ENCODE results near the gene PPP2R2D.

The PPP2R2D gene

GRCh38 chr10:131998845-131999681, 98.3 kb downstream of the PPP2R2D start:
- no peak for DNase-seq (ENCODE audit: low spot score)

GRCh38 chr10:132001238-132001972, 100.6 kb downstream of the PPP2R2D start:
- no peak for DNase-seq (ENCODE audit: low spot score)

- DNase-seq (ENCODE audit: low spot score) = no peak
Observed at GRCh38 chr10:132002004-132002403, 101.2 kb downstream of the PPP2R2D start.

DNA sequence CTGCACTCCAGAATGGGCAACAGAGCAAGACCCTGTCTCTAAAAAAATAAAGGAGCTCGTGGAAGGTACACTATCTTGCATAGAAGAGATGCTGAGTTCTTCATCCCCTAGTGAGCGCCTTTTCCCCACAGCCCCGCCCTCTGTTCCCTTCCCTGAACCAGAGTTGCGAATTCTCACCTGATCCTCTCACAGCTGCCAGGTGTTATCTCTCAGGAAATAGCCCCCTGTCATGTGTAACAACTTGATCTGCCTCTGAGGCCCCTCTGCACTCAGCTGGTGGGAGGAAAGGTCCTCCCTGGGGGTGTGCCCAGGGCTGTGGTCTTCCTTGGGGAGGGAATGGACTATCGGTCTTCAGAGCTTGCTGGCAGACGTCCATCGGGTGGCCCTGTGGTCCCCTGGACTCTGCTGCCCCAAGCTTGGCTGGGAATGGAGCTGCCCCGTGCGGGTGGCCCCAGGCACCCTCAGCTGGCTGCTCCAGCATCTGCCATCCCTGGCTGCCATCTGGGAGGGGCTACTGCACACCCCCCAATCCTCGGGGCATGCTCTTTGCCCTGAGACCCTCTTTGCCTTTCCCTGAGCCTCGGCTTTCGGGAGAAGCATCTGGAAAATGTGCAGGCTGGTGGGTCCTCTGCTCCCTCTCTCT, 102.6 kb downstream of the PPP2R2D start:
- DNase-seq (ENCODE audit: low spot score) = no peak

GRCh38 chr10:132004052-132004451, 103.2 kb downstream of the PPP2R2D start:
- DNase-seq (ENCODE audit: low spot score) = no peak

DNA sequence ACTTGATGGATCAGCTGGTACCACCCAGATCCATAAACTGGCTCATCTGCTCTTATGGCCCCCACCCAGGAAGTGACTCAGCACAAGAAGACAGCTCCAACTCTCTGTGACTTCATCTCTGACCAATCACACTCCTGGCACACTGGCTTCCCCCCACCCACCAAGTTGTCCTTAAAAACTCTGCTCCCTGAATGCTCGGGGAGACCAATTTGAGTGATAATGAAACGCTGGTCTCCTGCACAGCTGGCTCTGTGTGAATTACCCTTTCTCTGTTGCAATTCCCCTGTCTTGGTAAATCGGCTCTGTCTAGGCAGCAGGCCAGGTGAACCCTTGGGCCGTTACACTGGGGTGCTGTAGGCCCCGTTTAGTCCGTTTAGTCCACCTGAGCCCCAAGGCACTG, 104.3 kb downstream of the PPP2R2D start:
- DNase-seq (ENCODE audit: low spot score) = no peak

DNA sequence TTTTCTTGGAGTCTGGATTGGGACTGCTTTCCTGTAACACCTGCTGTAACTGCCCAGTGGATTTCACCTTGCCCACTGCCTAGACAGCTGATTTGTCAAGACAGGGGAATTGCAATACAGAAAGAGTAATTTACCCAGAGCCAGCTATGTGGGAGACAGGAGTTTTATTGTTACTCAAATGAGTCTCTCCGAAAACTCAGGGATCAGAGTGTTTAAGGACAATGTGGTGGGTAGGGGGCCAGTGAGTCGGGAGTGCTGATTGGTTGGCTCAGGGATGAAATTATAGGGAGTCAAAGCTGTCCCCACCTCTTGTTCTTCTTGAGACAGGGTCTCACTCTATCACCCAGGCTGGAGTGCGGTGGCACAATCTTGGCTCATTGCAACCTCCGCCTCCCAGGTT, 106.2 kb downstream of the PPP2R2D start:
- DNase-seq (ENCODE audit: low spot score) = no peak

GRCh38 chr10:132007681-132008080, 106.9 kb downstream of the PPP2R2D start:
- DNase-seq (ENCODE audit: low spot score) = no peak
